GM18909 (cell line): ENCODE measurements around the gene OR2F2.

Experiments
- ATAC-seq: cut with Tn5 transposase; IDR thresholded peaks from one replicate; pipeline ENCODE4 v1.9.1; 2021; ENCODE audit warnings: mild to moderate bottlenecking; ENCODE audit not compliant: unreplicated experiment, poor library complexity

Gene OR2F2

GRCh38 chr7:143974459-143974858 lies 39.4 kb downstream of the OR2F2 start:
- ATAC-seq: no peak

- ATAC-seq: no peak
Observed at GRCh38 chr7:143975617-143976016, 40.6 kb downstream of the OR2F2 start.

GRCh38 chr7:143978585-143978984 lies 43.6 kb downstream of the OR2F2 start:
- no peak for ATAC-seq

GRCh38 chr7:143979359-143979758 lies 44.3 kb downstream of the OR2F2 start:
- no peak for ATAC-seq

- no peak for ATAC-seq
Observed at GRCh38 chr7:143979998-143980397, 45.0 kb downstream of the OR2F2 start.

- no peak for ATAC-seq
Observed at GRCh38 chr7:143980746-143981510, 45.9 kb downstream of the OR2F2 start.

GRCh38 chr7:143983960-143984359 lies 48.9 kb downstream of the OR2F2 start:
- no peak for ATAC-seq
